Nephron progenitor cell (in vitro differentiated cells): ENCODE results near the gene ATXN2.
A peak's percentile ranks its signal among the peaks of the same experiment; 100 is the strongest.

ENCODE experiments used
- DNase-seq: peaks from one replicate; pipeline ENCODE4 v3.0.0; 2021
- H3K27ac Mint-ChIP-seq: 2 replicates; pipeline ENCODE4 v1.8.0; 2021; ENCODE audit warnings: mild to moderate bottlenecking, moderate library complexity, mixed read lengths
- H3K27me3 Mint-ChIP-seq: 2 replicates; pipeline ENCODE4 v1.8.0; 2021; ENCODE audit warnings: mild to moderate bottlenecking, low read depth, mixed read lengths; ENCODE audit not compliant: poor library complexity
- H3K36me3 Mint-ChIP-seq: 2 replicates; pipeline ENCODE4 v1.8.0; 2021; ENCODE audit warnings: low read depth, mixed read lengths
- H3K4me1 Mint-ChIP-seq: 2 replicates; pipeline ENCODE4 v1.8.0; 2021; ENCODE audit warnings: mixed read lengths
- H3K4me3 Mint-ChIP-seq: 2 replicates; pipeline ENCODE4 v1.8.0; 2021; ENCODE audit warnings: mild to moderate bottlenecking, moderate library complexity, mixed read lengths
- H3K9me3 Mint-ChIP-seq: 2 replicates; pipeline ENCODE4 v1.8.0; 2021; ENCODE audit warnings: mild to moderate bottlenecking, moderate library complexity, mixed read lengths
- CTCF ChIP-seq: fragments of 200-600 bp; sonication (generic); IDR thresholded peaks from 2 replicates; pipeline ENCODE4 v1.5.0; 2021; ENCODE audit warnings: antibody characterized with exemption

ATXN2 gene

GRCh38 chr12:111428728-111429175, 170.4 kb downstream of the ATXN2 start:
- H3K27me3 Mint-ChIP-seq: no peaks in the 10 kb centered on the region
- no peak overlapping the region for H3K27ac Mint-ChIP-seq
- H3K36me3 Mint-ChIP-seq: no peaks in the 10 kb centered on the region
- TF ChIP-seq CTCF: no peak
- no peaks in the 10 kb centered on the region for H3K9me3 Mint-ChIP-seq
- DNase-seq: no peak
- no peak overlapping the region for H3K4me3 Mint-ChIP-seq
- H3K4me1 Mint-ChIP-seq: peaks cover 36% of the 10 kb centered on the region

- Mint-ChIP-seq H3K27me3 (no peaks in the 10 kb centered on the region), H3K36me3 (no peaks in the 10 kb centered on the region), H3K9me3 (no peaks in the 10 kb centered on the region), H3K27ac (no peak overlapping the region), H3K4me3 (no peak overlapping the region), H3K4me1 (peaks cover 36% of the 10 kb centered on the region)
- no peak for TF ChIP-seq CTCF
- no peak for DNase-seq
These were observed 170.9 kb downstream of the ATXN2 start for GRCh38 chr12:111428081-111428727.

GRCh38 chr12:111427417-111428074, 171.6 kb downstream of the ATXN2 start:
- Mint-ChIP-seq H3K36me3 (peaks cover 4% of the 10 kb centered on the region), H3K27me3 (no peaks in the 10 kb centered on the region), H3K4me1 (peaks cover 36% of the 10 kb centered on the region), H3K4me3 (no peak overlapping the region), H3K27ac (no peak overlapping the region), H3K9me3 (no peaks in the 10 kb centered on the region)
- no peak for TF ChIP-seq CTCF
- no peak for DNase-seq

GRCh38 chr12:111426344-111427185, 172.6 kb downstream of the ATXN2 start:
- Mint-ChIP-seq H3K9me3 (no peaks in the 10 kb centered on the region), H3K27me3 (no peaks in the 10 kb centered on the region), H3K27ac (no peak overlapping the region), H3K4me1 (peaks cover 32% of the 10 kb centered on the region), H3K4me3 (no peak overlapping the region), H3K36me3 (peaks cover 7% of the 10 kb centered on the region)
- TF ChIP-seq CTCF: no peak
- no peak for DNase-seq

- Mint-ChIP-seq H3K27me3 (no peaks in the 10 kb centered on the region), H3K9me3 (no peaks in the 10 kb centered on the region), H3K27ac (peak overlapping the region; percentile 58), H3K4me3 (no peak overlapping the region), H3K4me1 (peaks cover 25% of the 10 kb centered on the region), H3K36me3 (peaks cover 11% of the 10 kb centered on the region)
- no peak for DNase-seq
- no peak for TF ChIP-seq CTCF
These were observed 173.5 kb downstream of the ATXN2 start for GRCh38 chr12:111425655-111426054.
